RWPE1 (cell line): Measurements from ENCODE around the gene ALDH2.

Source experiments
- CTCF ChIA-PET: fragments of 350-600 bp; sonication (Branson Sonifier 250); formaldehyde crosslinking; extraction: SDS; loops from one replicate; lab custom pipeline; 2021; lab: Yijun Ruan, JAX
- POLR2A ChIA-PET: fragments of 400-600 bp; formaldehyde crosslinking; extraction: SDS; loops from one replicate; lab custom pipeline; 2020; ENCODE audit warnings: antibody characterized with exemption; ENCODE audit not compliant: low non-redundant PET; lab: Yijun Ruan, JAX
- DNase-seq: peaks from one replicate; pipeline ENCODE4 v3.0.0; 2012; ENCODE audit warnings: low spot score
- H3K27ac ChIP-seq: fragments of 450-650 bp; 2 replicates; pipeline ENCODE4 v1.5.1; 2017
- CTCF ChIP-seq: fragments of 450-650 bp; conservative IDR thresholded peaks from 2 replicates; pipeline ENCODE4 v1.5.1; 2017; ENCODE audit warnings: low read depth, mild to moderate bottlenecking

ALDH2 gene

GRCh38 chr12:111784953-111785352 lies 18.2 kb downstream of the ALDH2 start:
- POLR2A ChIA-PET: no interaction called here

GRCh38 chr12:111785651-111786050 lies 18.9 kb downstream of the ALDH2 start:
- POLR2A ChIA-PET: no interaction called here
- no peak for TF ChIP-seq CTCF
- CTCF ChIA-PET: no interaction called here
- H3K27ac ChIP-seq: 0 out of 2 replicates have a peak overlapping the region, but pooled peaks have one; percentile 4
- no peak for DNase-seq

More at GRCh38 chr12:111784953-111785352, 18.2 kb downstream of the ALDH2 start:
- 0 out of 2 replicates have a peak overlapping the region, but pooled peaks have one; percentile 4 for H3K27ac ChIP-seq
- CTCF ChIA-PET: interaction anchor here (0.5 kb wide), 1 partner anchor 125 kb away, joined by 3 read pairs; no protein-coding TSS in a partner anchor
- no peak for DNase-seq
- no peak for TF ChIP-seq CTCF

GRCh38 chr12:111788178-111788654 lies 21.5 kb downstream of the ALDH2 start:
- peak; percentile 19 for DNase-seq
- ChIA-PET POLR2A (no interaction called here), CTCF (interaction anchor here (0.6 to 1.5 kb wide), 5 partner anchors 34 to 119 kb away, joined by 3 to 5 read pairs (median 4); no protein-coding TSS in a partner anchor)
- peak overlapping the region; percentile 73 for H3K27ac ChIP-seq
- peak; percentile 70 for TF ChIP-seq CTCF

GRCh38 chr12:111789779-111790178 lies 23.0 kb downstream of the ALDH2 start:
- no peak overlapping the region for H3K27ac ChIP-seq
- CTCF ChIA-PET: no interaction called here
- POLR2A ChIA-PET: no interaction called here
- no peak for DNase-seq
- no peak for TF ChIP-seq CTCF

GRCh38 chr12:111791507-111791906 lies 24.8 kb downstream of the ALDH2 start:
- ChIA-PET CTCF (interaction anchor here (0.6 to 1.6 kb wide), 4 partner anchors 14 to 1810 kb away, joined by 3 to 9 read pairs (median 4); no protein-coding TSS in a partner anchor), POLR2A (no interaction called here)
- H3K27ac ChIP-seq: 0 out of 2 replicates have a peak overlapping the region, but pooled peaks have one; percentile 2
- TF ChIP-seq CTCF: no peak
- DNase-seq: no peak

- DNase-seq: no peak
- TF ChIP-seq CTCF: no peak
- POLR2A ChIA-PET: no interaction called here
- H3K27ac ChIP-seq: peak overlapping the region; percentile 39
- CTCF ChIA-PET: interaction anchor here (0.5 to 1.6 kb wide), 6 partner anchors 13 to 1811 kb away, joined by 3 to 9 read pairs (median 4); no protein-coding TSS in a partner anchor
These were observed 25.6 kb downstream of the ALDH2 start for GRCh38 chr12:111792155-111792855.
